Fibroblast of skin of abdomen (primary cell): ENCODE results near the gene ST6GALNAC3.
A peak's percentile ranks its signal among the peaks of the same experiment; 100 is the strongest.
"Not testable (repeated sequence)": the region's sequence is repeated elsewhere in the genome, so short reads cannot be mapped to it uniquely, and the experiment has no call there.

Experiments
- DNase-seq: peaks from one replicate; pipeline ENCODE4 v3.0.0-alpha.2; 2013

The ST6GALNAC3 gene

GRCh38 chr1:76591461-76591860 is 516.9 kb downstream of the ST6GALNAC3 start:
- DNase-seq, result no peak

- no peak for DNase-seq
These were observed 517.4 kb downstream of the ST6GALNAC3 start for GRCh38 chr1:76591963-76592362.

- DNase-seq, result no peak
These were observed 518.6 kb downstream of the ST6GALNAC3 start for GRCh38 chr1:76593141-76593540.

GRCh38 chr1:76593618-76594017 is 519.1 kb downstream of the ST6GALNAC3 start:
- DNase-seq, result peak; percentile 2

- no peak for DNase-seq
These were observed 520.5 kb downstream of the ST6GALNAC3 start for GRCh38 chr1:76595024-76595423.

GRCh38 chr1:76601465-76601864 is 526.9 kb downstream of the ST6GALNAC3 start:
- no peak for DNase-seq

- DNase-seq, result no peak
These were observed 533.2 kb downstream of the ST6GALNAC3 start for GRCh38 chr1:76607717-76608116.

DNA sequence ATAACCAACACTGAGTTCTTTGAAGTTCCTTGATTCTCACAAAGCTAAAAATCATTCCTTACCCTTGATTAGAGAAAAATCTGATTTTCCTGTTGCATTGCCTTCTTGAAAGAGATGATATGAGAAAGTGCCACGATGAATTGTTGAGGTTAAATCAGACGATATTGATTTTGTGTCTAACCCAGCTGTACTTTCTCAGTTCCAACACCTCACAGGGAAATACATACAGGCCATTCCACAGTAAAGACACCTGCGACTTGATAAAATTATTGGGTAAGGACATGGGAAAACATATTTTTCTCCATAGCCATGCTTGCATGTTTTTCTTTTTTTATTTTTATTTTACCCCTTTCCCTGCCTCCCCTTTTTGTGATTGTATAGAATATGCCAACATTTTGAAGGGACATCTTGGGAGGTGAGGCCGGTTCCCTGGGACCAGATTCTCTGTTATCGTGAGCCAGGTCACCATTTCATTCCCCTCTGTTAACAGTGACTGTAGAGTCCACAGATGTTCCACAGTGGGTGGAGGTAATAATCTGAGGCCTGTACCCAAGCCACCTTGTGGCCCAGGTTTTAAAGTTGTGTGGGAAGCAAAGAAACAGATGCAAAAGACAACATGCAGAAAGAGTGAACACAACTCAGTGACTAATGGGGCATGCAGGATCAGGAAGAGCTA is 537.4 kb downstream of the ST6GALNAC3 start:
- no peak for DNase-seq

DNA sequence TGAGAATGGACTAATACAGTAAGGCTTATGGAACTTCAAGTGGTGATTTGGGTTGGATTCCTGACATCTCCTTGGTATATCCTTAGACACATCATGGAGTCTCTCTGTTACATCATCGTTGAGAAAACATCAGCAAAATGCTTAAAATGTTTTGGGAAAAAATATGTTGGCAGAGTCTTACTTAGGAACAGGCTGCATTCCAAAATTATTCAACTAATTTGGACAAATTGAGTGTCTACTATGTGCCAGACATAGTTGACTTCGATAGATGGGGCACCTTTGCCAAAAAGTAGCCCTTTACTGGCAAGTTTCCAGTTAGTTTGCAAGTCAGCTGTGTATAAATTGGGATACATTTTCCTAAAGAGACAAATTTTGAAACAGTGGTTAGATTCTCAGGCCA is 539.3 kb downstream of the ST6GALNAC3 start:
- no peak for DNase-seq

DNA sequence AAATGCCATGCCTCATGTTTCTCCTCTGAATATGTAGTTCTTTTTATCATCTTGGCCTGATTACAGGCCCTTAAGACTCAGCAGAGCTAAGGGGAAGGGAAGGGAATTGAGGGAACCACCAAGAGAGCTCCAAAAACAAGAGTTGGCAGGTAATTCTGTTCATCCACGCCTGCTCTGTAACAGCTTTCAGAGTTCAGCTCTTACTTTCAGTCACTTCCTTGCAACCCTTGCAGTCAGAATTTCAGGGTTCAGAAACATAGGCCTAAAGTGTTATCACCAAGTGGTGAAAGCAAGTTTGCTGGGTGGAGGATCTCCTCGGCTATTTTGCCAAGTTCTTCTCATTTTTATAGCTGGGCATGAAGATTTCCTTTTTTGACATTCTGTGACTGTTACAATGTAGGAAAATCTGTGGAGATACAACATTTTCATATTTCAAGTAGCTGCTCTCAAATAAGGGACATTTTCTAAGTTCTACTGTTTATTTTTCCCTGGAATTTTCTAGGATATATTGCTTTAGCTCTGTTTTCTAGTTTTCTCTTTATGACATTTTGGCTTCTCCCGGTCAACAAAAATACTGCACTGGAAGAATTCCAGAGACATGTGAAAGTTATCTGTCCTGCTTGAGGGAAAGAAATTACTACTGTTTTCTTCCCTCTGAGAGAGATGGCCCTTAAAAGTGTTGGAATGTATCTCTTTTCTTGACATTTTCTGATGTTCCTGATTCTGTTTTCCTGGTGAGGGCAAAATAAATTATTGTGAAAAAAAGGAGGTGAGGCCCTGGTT is 540.9 kb downstream of the ST6GALNAC3 start:
- no peak for DNase-seq

DNA sequence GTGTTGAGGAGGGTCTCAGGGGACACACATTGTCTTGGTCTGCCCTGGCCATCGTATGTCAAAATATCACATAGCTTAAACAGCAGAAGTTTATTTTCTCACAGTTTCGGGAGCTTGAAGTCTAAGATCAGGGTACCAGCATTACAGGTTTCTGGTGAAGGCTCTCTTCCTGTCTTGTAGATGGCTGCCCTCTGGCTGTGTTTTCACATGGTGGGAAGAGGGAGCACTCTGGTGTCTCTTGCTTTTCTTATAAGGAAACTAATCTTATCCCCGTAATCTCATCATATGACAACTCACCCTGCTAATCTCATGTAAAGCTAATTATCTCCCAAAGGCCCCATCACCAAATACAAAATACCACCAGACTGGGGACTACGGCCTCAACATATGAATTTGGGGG is 545.8 kb downstream of the ST6GALNAC3 start:
- no peak for DNase-seq

DNA sequence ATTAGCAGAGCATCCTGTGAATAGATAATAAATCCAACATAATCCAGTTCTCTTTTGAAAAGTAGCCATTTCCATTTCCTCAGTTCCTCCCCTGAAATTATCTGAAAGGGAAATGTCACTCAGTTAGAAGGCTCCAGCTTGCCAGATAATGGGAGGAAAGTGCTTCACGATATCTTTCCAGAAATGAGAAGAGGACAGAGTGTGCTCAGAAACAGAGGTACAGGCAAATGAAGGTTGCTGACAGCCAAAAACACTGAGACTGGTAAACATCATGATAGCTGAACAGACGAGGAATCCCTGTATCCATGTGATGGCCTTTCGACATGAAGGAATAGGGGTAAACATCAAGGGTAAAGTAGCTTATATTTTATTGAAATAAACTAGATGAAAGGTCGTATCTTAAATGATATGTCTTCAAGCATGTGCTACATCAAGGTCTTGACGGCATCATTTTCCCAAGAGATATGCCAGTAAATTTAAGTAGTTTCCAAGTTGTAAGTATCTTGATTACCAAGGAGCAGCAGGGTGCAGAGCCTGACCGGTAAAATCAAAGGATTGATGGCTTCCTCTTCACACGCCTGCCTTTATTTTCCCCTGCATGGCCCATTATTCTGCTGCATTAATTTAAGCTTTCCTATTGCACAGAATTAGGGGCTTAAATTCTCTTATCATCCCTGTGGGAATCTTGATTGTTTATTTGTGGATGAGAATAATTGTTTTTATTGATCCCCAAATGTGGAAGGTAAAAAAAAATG is 548.4 kb downstream of the ST6GALNAC3 start:
- DNase-seq, result no peak

GRCh38 chr1:76625886-76626678 is 551.5 kb downstream of the ST6GALNAC3 start:
- peak; percentile 84 for DNase-seq

DNA sequence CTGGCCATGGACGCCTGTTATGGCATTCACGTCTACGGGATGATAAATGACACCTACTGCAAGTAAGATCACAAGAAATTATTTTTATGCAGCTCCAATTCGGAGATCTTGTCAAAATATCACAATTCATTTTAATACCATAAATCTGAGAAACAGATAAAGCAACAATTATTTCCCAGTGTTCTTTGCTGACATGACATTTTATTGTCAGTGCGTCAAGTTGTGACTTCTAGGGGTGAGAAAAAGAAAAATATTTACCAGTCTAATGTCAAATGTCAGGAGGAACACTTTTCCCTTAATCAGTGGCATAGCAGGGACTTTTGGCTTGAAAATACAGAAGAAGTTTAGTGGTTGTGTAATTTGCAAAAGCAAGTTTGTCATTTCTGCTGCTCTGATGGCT is 553.0 kb downstream of the ST6GALNAC3 start:
- DNase-seq, result no peak

DNA sequence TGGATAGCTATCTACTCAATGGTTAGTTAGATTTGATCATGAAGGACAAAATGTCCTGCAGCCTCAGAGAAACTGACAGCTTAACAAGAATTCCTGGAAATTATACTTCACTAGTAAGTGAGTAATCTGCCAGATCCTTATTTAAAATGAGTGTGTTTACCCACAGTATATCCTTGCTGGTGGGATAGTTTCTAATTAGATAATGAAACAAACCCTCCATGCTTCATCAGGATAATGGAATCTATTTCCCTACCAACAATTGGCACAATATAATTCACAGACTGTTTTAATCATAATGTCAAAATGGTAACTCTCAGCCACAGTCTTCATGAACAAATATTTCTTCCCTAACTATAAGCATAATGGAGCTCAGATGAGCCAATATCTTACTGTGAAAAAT is 553.4 kb downstream of the ST6GALNAC3 start:
- peak; percentile 73 for DNase-seq

DNA sequence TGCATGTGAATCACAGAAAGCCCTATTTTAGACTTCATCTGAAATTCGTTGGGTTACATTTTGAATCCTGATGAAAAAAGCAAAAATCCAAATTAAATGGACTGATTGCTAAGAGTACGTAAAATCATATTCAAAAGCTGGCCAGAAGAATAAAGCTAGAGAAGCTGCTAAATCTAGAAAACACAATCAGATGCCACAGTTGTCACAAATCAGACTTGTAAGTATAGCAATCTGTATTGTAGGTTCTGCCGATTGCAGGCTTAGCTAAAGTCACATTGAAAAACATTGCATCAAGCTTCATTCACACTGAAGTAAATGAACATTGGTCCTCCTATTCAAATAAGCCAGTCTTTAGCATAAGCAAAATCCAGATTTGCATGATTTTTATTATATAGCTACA is 557.6 kb downstream of the ST6GALNAC3 start:
- no peak for DNase-seq

DNA sequence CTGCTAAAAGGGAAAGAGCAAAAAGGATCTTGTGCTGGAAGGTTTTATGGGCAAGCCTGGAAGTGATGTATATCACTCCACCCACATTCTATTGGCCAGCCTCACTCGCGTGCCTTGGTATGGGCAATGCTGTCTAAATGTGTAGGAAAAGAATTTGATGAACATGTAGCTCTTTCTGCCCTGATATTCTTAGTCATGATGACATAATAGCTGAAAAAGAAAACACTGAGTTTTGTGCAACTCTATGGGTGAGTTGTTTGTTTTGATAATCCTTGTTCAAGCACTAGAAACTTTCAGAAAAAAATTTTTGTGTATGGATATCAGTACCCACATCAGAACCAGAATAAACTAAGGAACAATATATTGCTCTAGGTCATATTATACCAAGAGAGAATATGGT is 561.2 kb downstream of the ST6GALNAC3 start:
- DNase-seq, result peak; percentile 22

DNA sequence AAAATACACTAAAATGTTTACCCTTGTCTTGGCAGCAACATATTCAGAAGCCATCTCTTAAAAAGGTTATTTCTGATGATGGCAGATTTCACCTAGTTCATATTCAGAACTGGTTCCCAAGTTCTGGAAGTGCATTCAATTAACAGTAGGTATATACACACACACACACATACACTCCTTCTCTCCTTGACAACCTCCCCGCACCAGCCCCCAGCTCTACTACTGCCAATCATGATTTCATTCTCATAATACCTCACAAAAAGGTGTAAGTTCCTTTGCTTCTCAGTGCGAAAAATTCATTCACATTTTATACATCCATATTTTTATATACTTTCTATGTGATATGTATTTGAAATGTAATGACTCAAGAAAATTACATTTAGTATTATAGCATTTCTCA is 564.6 kb downstream of the ST6GALNAC3 start:
- no peak for DNase-seq

- DNase-seq, result peak; percentile 81
These were observed 565.5 kb downstream of the ST6GALNAC3 start for GRCh38 chr1:76640092-76640491.

- DNase-seq, result no peak
These were observed 566.2 kb downstream of the ST6GALNAC3 start for GRCh38 chr1:76640723-76641122.

DNA sequence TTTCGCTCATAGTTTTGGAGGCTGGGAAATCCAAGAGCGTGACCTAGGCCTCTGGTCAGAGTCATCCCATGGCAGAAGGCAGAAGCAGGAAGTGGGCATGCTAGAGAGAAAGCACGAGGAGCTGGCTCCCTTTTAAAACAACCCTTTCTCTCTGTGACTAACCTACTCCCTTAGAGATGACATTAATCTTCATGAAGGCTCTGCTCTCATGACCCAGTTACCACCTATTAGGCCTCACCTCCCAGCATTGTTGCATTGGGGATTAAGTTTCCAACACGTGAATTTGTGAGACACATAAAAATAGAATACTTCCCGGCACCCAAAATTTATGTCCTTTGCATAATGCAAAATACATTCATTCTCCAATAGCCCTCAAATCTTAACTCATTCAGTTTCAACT is 569.6 kb downstream of the ST6GALNAC3 start:
- DNase-seq, result no peak

GRCh38 chr1:76652860-76653259 is 578.3 kb downstream of the ST6GALNAC3 start:
- not testable (repeated sequence) for DNase-seq

DNA sequence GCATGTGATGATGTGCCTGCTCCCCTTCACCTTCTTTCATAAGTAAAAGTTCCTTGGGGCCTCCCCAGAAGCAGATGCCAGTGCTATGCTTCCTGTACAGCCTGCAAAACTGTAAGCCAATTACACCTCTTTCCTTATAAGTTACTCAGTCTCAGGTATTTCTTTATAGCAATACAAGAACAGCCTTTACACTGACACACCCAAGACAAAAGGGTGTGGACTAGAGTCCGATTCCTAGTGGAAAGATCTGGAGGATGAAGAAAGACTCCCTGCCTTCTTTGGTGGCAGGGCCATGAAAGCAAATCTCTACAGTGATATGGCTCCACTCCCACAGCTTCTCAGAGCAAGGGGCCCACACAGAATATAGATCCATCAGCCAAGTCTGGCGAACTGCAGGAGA is 583.1 kb downstream of the ST6GALNAC3 start:
- no peak for DNase-seq
